A673 (cell line): ENCODE results near the gene CXCR6.

Source experiments
- CTCF ChIP-seq: fragments of 300-800, 200-600 bp; sonication (generic); conservative IDR thresholded peaks from 2 replicates; pipeline ENCODE4 v1.5.1; 2017; ENCODE audit warnings: low read depth, mild to moderate bottlenecking, antibody characterized with exemption, low read length, moderate library complexity, mixed read lengths
- EZH2 ChIP-seq: fragments of 200-600 bp; sonication (generic); IDR thresholded peaks from 2 replicates; pipeline ENCODE4 v1.6.1; 2017; ENCODE audit warnings: borderline replicate concordance, low read depth, mild to moderate bottlenecking, mixed read lengths, antibody characterized with exemption, low read length; ENCODE audit not compliant: poor library complexity, severe bottlenecking

GRCh38 chr3:45933591-45933990 is 9.7 kb upstream of the CXCR6 start:
- TF ChIP-seq EZH2 (no peak), CTCF (no peak)
